Stimulated activated CD4-positive, alpha-beta T cell treated with anti-CD3 and anti-CD28 coated beads, TNF-alpha, amount 100 ng/mL, for 24 hours (primary cell): ENCODE measurements around the gene FAM13B.

ENCODE experiments used
- DNase-seq, 3 experiments: peaks; one replicate each; pipeline ENCODE4 v3.0.0-alpha.2; 2020; ENCODE audit warnings: low read depth in 3 of 3

FAM13B gene

GRCh38 chr5:137901011-137901817 is 131.7 kb downstream of the FAM13B start:
- no peak for DNase-seq

- no peak for DNase-seq
Measured at GRCh38 chr5:137899493-137899892, 133.4 kb downstream of the FAM13B start.

GRCh38 chr5:137896560-137896959 is 136.3 kb downstream of the FAM13B start:
- DNase-seq = no peak

- no peak for DNase-seq
Measured at GRCh38 chr5:137894586-137894985, 138.3 kb downstream of the FAM13B start.

- DNase-seq = no peak
Measured at GRCh38 chr5:137891849-137892248, 141.0 kb downstream of the FAM13B start.

- no peak for DNase-seq
Measured at GRCh38 chr5:137890845-137891244, 142.0 kb downstream of the FAM13B start.

- DNase-seq = peak; percentile 61 to 84 (median 72)
Measured at GRCh38 chr5:137888863-137889759, 143.8 kb downstream of the FAM13B start, which contains the start of gene PKD2L2. TSS of gene PKD2L2 (plus strand) at chr5:137889457. CDS start at chr5:137889492, 35 bp downstream.

- no peak for DNase-seq
Measured at GRCh38 chr5:137888466-137888862, 144.4 kb downstream of the FAM13B start.
